ENCODE results near the gene SAMMSON.
A peak's percentile ranks its signal among the peaks of the same experiment; 100 is the strongest.

Gene SAMMSON

GRCh38 chr3:70020906-70021660 lies 21.6 kb downstream of the SAMMSON start:
- no peak for DNase-seq

GRCh38 chr3:70028361-70028760 lies 28.8 kb downstream of the SAMMSON start:
- no peak for DNase-seq

- DNase-seq = no peak
Measured at GRCh38 chr3:70038693-70039092, 39.2 kb downstream of the SAMMSON start.

GRCh38 chr3:70040386-70040785 lies 40.9 kb downstream of the SAMMSON start:
- no peak for DNase-seq

GRCh38 chr3:70042641-70043040 lies 43.1 kb downstream of the SAMMSON start:
- DNase-seq = no peak

GRCh38 chr3:70049761-70050160 lies 50.2 kb downstream of the SAMMSON start:
- no peak for DNase-seq

GRCh38 chr3:70053293-70053692 lies 53.8 kb downstream of the SAMMSON start:
- DNase-seq = no peak

- DNase-seq = no peak
Measured at GRCh38 chr3:70056081-70056480, 56.5 kb downstream of the SAMMSON start.

- DNase-seq = no peak
Measured at GRCh38 chr3:70057426-70057825, 57.9 kb downstream of the SAMMSON start.

- DNase-seq = no peak
Measured at GRCh38 chr3:70061096-70061495, 61.6 kb downstream of the SAMMSON start.

GRCh38 chr3:70064194-70064779 lies 64.8 kb downstream of the SAMMSON start:
- peak in 1 of 2 experiments; percentile 31 for DNase-seq

GRCh38 chr3:70065696-70066253 lies 66.2 kb downstream of the SAMMSON start:
- DNase-seq = peak in 1 of 2 experiments; percentile 33

- DNase-seq = no peak
Measured at GRCh38 chr3:70067860-70068521, 68.5 kb downstream of the SAMMSON start.

- no peak for DNase-seq
Measured at GRCh38 chr3:70069557-70069956, 70.0 kb downstream of the SAMMSON start.

- DNase-seq = no peak
Measured at GRCh38 chr3:70071138-70071537, 71.6 kb downstream of the SAMMSON start.

GRCh38 chr3:70072180-70072579 lies 72.6 kb downstream of the SAMMSON start:
- DNase-seq = no peak

- DNase-seq = no peak
Measured at GRCh38 chr3:70072754-70073153, 73.2 kb downstream of the SAMMSON start.

- no peak for DNase-seq
Measured at GRCh38 chr3:70075101-70075500, 75.6 kb downstream of the SAMMSON start.

- no peak for DNase-seq
Measured at GRCh38 chr3:70076396-70076795, 76.9 kb downstream of the SAMMSON start.

- DNase-seq = no peak
Measured at GRCh38 chr3:70078778-70079177, 79.2 kb downstream of the SAMMSON start.

- DNase-seq = no peak
Measured at GRCh38 chr3:70085613-70086012, 86.1 kb downstream of the SAMMSON start.

- no peak for DNase-seq
Measured at GRCh38 chr3:70086336-70086735, 86.8 kb downstream of the SAMMSON start.

- peak in 1 of 2 experiments; percentile 42 for DNase-seq
Measured at GRCh38 chr3:70090322-70090913, 90.9 kb downstream of the SAMMSON start.

Measured in NCI-H526 (cell line).